ENCODE measurements around the gene IGIP.

The IGIP gene

GRCh38 chr5:140115186-140115500, 10.6 kb upstream of the IGIP start:
- Histone ChIP-seq H3K27me3 (ENCODE audit: insufficient read depth, poor library complexity, severe bottlenecking) (no peaks in the 10 kb centered on the region), H3K4me3 (replicated peaks; ENCODE audit: insufficient read depth, low read length) (no peak overlapping the region), H3K27ac (replicated peaks) (no peak overlapping the region)
- TF ChIP-seq SPI1 (IDR thresholded peaks at IDR 0.05; ENCODE audit: borderline replicate concordance, low read depth) (no peak), POLR2AphosphoS5 (IDR thresholded peaks at IDR 0.05; ENCODE audit: low read depth) (no peak), REST (IDR thresholded peaks at IDR 0.05; ENCODE audit: insufficient replicate concordance, low read depth) (no peak)
- DNase-seq (ENCODE audit: low read depth in 1 of 2, low spot score in 1 of 2) = no peak

- H3K4me3 ChIP-seq (replicated peaks; ENCODE audit: insufficient read depth, low read length) = no peak overlapping the region
Measured at GRCh38 chr5:140116716-140117115, 9.0 kb upstream of the IGIP start.

GRCh38 chr5:140117523-140117922, 8.2 kb upstream of the IGIP start:
- H3K27me3 ChIP-seq (ENCODE audit: insufficient read depth, poor library complexity, severe bottlenecking) = no peaks in the 10 kb centered on the region
- no peak overlapping the region for H3K27ac ChIP-seq (replicated peaks)
- no peak overlapping the region for H3K4me3 ChIP-seq (replicated peaks; ENCODE audit: insufficient read depth, low read length)
- TF ChIP-seq POLR2AphosphoS5 (IDR thresholded peaks at IDR 0.05; ENCODE audit: low read depth) (no peak), GABPA (IDR thresholded peaks at IDR 0.05; ENCODE audit: low read depth) (no peak), SPI1 (IDR thresholded peaks at IDR 0.05; ENCODE audit: borderline replicate concordance, low read depth) (no peak), REST (IDR thresholded peaks at IDR 0.05; ENCODE audit: insufficient replicate concordance, low read depth) (no peak), CTCF (IDR thresholded peaks at IDR 0.05; ENCODE audit: insufficient read depth, low read length) (no peak)
- DNase-seq (ENCODE audit: low read depth in 1 of 2, low spot score in 1 of 2) = no peak

More at GRCh38 chr5:140116716-140117115, 9.0 kb upstream of the IGIP start:
- TF ChIP-seq REST (IDR thresholded peaks at IDR 0.05; ENCODE audit: insufficient replicate concordance, low read depth) (no peak), CTCF (IDR thresholded peaks at IDR 0.05; ENCODE audit: insufficient read depth, low read length) (no peak), POLR2AphosphoS5 (IDR thresholded peaks at IDR 0.05; ENCODE audit: low read depth) (no peak), GABPA (IDR thresholded peaks at IDR 0.05; ENCODE audit: low read depth) (no peak), SPI1 (IDR thresholded peaks at IDR 0.05; ENCODE audit: borderline replicate concordance, low read depth) (no peak)
- no peak for DNase-seq (ENCODE audit: low read depth in 1 of 2, low spot score in 1 of 2)
- Histone ChIP-seq H3K27me3 (ENCODE audit: insufficient read depth, poor library complexity, severe bottlenecking) (no peaks in the 10 kb centered on the region), H3K27ac (replicated peaks) (no peak overlapping the region)
